Stimulated activated CD8-positive, alpha-beta memory T cell treated with anti-CD3 and anti-CD28 coated beads, Interleukin-15, amount 100 ng/mL, for 48 hours (primary cell): ENCODE results near the gene MYL6B.

Experiments
- DNase-seq, 2 donors: peaks; one replicate each; pipeline ENCODE4 v3.0.0-alpha.2; 2020; ENCODE audit warnings: low read depth in 2 of 2

Gene MYL6B

GRCh38 chr12:56122637-56123036 lies 29.8 kb upstream of the MYL6B start:
- DNase-seq = no peak

- no peak for DNase-seq
These were observed 28.3 kb upstream of the MYL6B start for GRCh38 chr12:56124133-56124532.

- no peak for DNase-seq
These were observed 25.6 kb upstream of the MYL6B start for GRCh38 chr12:56126732-56127239.

- DNase-seq = no peak
These were observed 24.9 kb upstream of the MYL6B start for GRCh38 chr12:56127485-56127887.

- peak; percentile 95 to 97 for DNase-seq
These were observed 24.3 kb upstream of the MYL6B start, which contains the start of gene ESYT1 for GRCh38 chr12:56127888-56128669. Gene ESYT1, plus strand, starts transcription at chr12:56128267. Its CDS starts 53 bp downstream, at chr12:56128320.

- DNase-seq = no peak
These were observed 23.6 kb upstream of the MYL6B start for GRCh38 chr12:56128670-56129205.

GRCh38 chr12:56129206-56129941 lies 23.0 kb upstream of the MYL6B start:
- peak; percentile 74 to 81 for DNase-seq

- no peak for DNase-seq
These were observed 22.4 kb upstream of the MYL6B start for GRCh38 chr12:56129942-56130495.

GRCh38 chr12:56130876-56131275 lies 21.5 kb upstream of the MYL6B start:
- DNase-seq = no peak

- DNase-seq = no peak
These were observed 17.5 kb upstream of the MYL6B start for GRCh38 chr12:56134897-56135296.

GRCh38 chr12:56137853-56138571 lies 14.4 kb upstream of the MYL6B start:
- DNase-seq = no peak

- no peak for DNase-seq
These were observed 10.2 kb upstream of the MYL6B start for GRCh38 chr12:56141946-56142784.

- DNase-seq = no peak
These were observed 9.2 kb upstream of the MYL6B start for GRCh38 chr12:56143217-56143616.

GRCh38 chr12:56143870-56144269 lies 8.5 kb upstream of the MYL6B start:
- no peak for DNase-seq

- DNase-seq = no peak
These were observed 7.2 kb upstream of the MYL6B start for GRCh38 chr12:56145217-56145616.

GRCh38 chr12:56146492-56147460 lies 5.6 kb upstream of the MYL6B start:
- DNase-seq = no peak

- DNase-seq = no peak
These were observed 1.8 kb upstream of the MYL6B start for GRCh38 chr12:56150563-56150962.

GRCh38 chr12:56151672-56152131 lies 685 bp upstream of the MYL6B start:
- DNase-seq = peak; percentile 53 to 57
